HFF-Myc (cell line): ENCODE data around the gene SF1.

Source experiments
- DNase-seq: peaks from one replicate; pipeline ENCODE4 v3.0.0-alpha.2; 2011; ENCODE audit warnings: low read depth; ENCODE audit errors: extremely low read depth
- H3K4me3 ChIP-seq: replicated peaks from 2 replicates; pipeline ENCODE4 v1.5.1; 2011; ENCODE audit warnings: low read depth, mild to moderate bottlenecking, control low read depth, low read length
- TF ChIP-seq, protein P1 (sequence below): IDR thresholded peaks from 2 replicates; pipeline ENCODE4 v1.5.1; 2012; ENCODE audit warnings: mild to moderate bottlenecking, low read depth, low read length, control low read depth; ENCODE audit errors: missing control alignments

Gene SF1

DNA sequence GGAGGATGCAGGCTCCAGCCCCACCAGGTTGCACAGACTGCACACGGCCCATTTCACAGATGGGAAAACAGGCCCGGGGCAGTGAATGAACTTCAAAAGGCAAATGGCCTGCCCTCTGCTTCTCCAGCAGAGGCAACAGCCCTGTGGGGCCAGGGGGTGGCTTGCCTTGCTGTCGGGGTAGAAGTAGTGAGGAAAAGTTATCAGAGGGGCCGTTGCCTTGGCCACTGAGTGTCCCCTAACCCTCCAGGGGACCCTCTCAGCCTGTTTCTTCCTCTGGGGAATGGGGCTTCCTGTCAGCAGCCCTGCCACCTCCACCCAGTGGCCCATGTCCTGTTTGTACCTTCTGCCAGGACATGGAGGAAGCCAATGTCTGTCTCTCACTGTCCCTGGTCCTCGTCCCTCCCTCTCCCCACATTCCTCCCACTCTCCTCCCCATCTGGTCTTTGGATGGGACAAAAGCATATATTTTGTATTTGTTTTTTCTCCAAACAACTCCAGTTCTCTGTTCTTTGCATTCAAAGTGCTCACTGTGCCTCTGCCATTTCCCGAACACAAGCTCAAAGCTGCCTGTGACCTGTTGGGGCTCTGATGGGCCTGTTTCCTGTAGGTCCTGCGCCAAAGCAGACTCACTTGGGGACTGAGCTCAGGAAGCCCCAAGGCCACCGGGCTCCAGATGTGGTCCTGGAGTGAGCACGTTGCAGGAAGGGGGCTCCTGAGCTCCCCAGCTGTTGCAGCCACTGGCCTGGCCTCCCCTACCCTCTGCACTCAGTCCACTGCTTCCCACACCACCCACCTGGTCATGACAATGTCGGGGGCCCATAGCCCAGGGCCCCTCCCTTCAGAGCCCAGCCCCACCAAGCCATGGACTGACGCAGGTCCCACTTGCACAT, 15.2 kb upstream of the SF1 start:
- no peak for DNase-seq
- TF ChIP-seq, protein P1, sequence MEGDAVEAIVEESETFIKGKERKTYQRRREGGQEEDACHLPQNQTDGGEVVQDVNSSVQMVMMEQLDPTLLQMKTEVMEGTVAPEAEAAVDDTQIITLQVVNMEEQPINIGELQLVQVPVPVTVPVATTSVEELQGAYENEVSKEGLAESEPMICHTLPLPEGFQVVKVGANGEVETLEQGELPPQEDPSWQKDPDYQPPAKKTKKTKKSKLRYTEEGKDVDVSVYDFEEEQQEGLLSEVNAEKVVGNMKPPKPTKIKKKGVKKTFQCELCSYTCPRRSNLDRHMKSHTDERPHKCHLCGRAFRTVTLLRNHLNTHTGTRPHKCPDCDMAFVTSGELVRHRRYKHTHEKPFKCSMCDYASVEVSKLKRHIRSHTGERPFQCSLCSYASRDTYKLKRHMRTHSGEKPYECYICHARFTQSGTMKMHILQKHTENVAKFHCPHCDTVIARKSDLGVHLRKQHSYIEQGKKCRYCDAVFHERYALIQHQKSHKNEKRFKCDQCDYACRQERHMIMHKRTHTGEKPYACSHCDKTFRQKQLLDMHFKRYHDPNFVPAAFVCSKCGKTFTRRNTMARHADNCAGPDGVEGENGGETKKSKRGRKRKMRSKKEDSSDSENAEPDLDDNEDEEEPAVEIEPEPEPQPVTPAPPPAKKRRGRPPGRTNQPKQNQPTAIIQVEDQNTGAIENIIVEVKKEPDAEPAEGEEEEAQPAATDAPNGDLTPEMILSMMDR, result no peak
- no peak overlapping the region for H3K4me3 ChIP-seq

- TF ChIP-seq, protein P1, result no peak
- DNase-seq, result no peak
- no peak overlapping the region for H3K4me3 ChIP-seq
Observed at GRCh38 chr11:64792482-64792881, 14.1 kb upstream of the SF1 start.

DNA sequence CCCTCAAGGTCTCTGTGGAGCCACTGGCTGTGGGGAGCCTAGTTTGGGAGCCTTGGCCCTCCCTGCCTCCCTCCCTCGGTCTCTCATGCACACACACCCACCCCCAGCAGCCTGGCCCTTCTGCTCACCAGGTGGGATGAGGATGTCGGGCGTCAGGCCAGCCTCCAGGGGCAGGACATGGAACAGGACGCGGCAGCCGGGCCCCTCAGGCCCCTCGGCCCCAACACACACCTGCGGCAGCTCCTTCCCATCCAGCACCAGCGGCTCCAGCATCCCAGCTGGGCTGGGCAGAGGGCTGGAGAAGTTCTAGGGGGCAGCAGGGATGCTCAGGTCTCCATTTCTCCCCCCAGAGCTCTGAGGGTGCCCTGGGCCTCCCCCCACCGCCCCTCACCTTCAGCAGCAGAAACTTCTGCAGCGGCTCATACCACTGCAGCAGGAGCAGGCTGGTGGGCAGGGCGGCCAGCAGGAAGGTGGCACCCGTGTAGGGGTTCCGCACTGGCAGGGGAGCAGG, 13.5 kb upstream of the SF1 start:
- TF ChIP-seq, protein P1, result no peak
- H3K4me3 ChIP-seq, result no peak overlapping the region
- DNase-seq, result no peak

- DNase-seq, result no peak
- H3K4me3 ChIP-seq, result no peak overlapping the region
- TF ChIP-seq, protein P1, result no peak
Observed at GRCh38 chr11:64790205-64791095, 12.1 kb upstream of the SF1 start.

- H3K4me3 ChIP-seq, result no peak overlapping the region
- DNase-seq, result no peak
- TF ChIP-seq, protein P1, result no peak
Observed at GRCh38 chr11:64789331-64790204, 11.2 kb upstream of the SF1 start.
